Gastroesophageal sphincter (tissue), 4 donors: ENCODE measurements around the gene JMJD8. TPM values are rescaled to one million over a fixed set of nuclear protein-coding genes. Genes with fewer than 3 reads are reported as not detected.

Experiments
- ATAC-seq: fragments of 150-250 bp; one replicate; pipeline ENCODE4 v1.9.1; 2016; ENCODE audit warnings: mild to moderate bottlenecking, moderate library complexity
- H3K27ac ChIP-seq, 4 donors: fragments of 200-600 bp; sonication (generic) in 3 of 4; 1 replicate in 3 of 4; 2 replicates in 1 of 4; pipeline ENCODE4 v1.5.1; 2016 to 2019
- H3K27me3 ChIP-seq: fragments of 200-600 bp; sonication (generic); one replicate; pipeline ENCODE4 v1.5.1; 2019
- H3K36me3 ChIP-seq, 2 donors: fragments of 200-600 bp; sonication (generic); one replicate each; pipeline ENCODE4 v1.5.1; 2019; ENCODE audit warnings: control low read depth in 1 of 2
- H3K4me1 ChIP-seq, 3 donors: fragments of 200-600 bp; sonication (generic); 1 replicate in 2 of 3; 2 replicates in 1 of 3; pipeline ENCODE4 v1.5.1; 2016 to 2019; ENCODE audit warnings: control low read depth in 2 of 3
- H3K4me3 ChIP-seq, 2 donors: fragments of 200-600 bp; sonication (generic); one replicate each; pipeline ENCODE4 v1.5.1; 2019; ENCODE audit warnings: mild to moderate bottlenecking in 1 of 2, moderate library complexity in 1 of 2
- H3K9me3 ChIP-seq, 3 donors: fragments of 200-600 bp; sonication (generic); one replicate each; pipeline ENCODE4 v1.5.1; 2017 to 2019; ENCODE audit warnings: control low read depth in 2 of 3
- EP300 ChIP-seq: sonication (generic); formaldehyde crosslinking; IDR thresholded peaks from one replicate; pipeline ENCODE4 v1.6.1; 2017; ENCODE audit warnings: antibody characterized with exemption, mild to moderate bottlenecking
- POLR2A ChIP-seq, 2 donors: fragments of 450-650 bp; IDR thresholded peaks; one replicate each; pipeline ENCODE4 v1.6.1; 2017; ENCODE audit warnings: antibody characterized with exemption in 2 of 2, mild to moderate bottlenecking in 2 of 2, moderate library complexity in 1 of 2
- POLR2AphosphoS5 ChIP-seq: sonication (generic); formaldehyde crosslinking; IDR thresholded peaks from one replicate; pipeline ENCODE4 v1.6.1; 2017; ENCODE audit warnings: antibody characterized with exemption
- WGBS, 2 donors: methylation state at CpG; one replicate each; pipeline ENCODE4 v1.1.5; 2018; ENCODE audit warnings: low coverage in 1 of 2; 5-methylcytosine and 5-hydroxymethylcytosine counted together
- total RNA-seq, 4 donors: library from RNA; depleted of rRNA; stranded (reverse); fragments of >200 nt; gene quantifications; one replicate each; pipeline ENCODE4 v1.1.0, GENCODE V29; 2016
- TF ChIP-seq, protein P1 (sequence below), 4 experiments: fragments of 200-600 bp in 2 of 4; fragments of 450-650 bp in 2 of 4; sonication (generic) in 1 of 4; IDR thresholded peaks; one replicate each; pipeline ENCODE4 v1.5.1; 2017 to 2019; ENCODE audit warnings: antibody characterized with exemption in 4 of 4, mild to moderate bottlenecking in 2 of 4, moderate library complexity in 2 of 4

JMJD8 gene
- total RNA-seq, 4 donors from 2014 or later: 70.2 to 109 (median 90.5) TPM

DNA sequence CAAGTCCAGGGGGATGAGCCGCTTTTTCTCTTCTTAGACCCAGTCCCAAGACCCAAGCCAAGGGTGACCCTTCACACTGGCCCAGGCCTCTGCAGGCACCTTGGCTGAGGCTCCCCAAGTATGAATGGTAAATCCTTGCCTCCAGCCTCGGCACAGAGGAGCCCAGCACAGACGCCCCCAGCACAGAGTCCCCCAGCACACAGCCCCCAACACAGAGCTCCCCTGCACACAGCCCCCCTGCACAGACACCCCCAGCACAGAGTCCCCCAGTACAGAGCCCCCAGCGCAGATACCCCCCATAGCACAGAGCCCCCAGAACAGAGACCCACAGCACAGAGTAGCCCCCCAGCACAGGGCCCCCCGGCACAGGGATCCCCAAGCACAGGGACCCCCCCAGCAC, 43.5 kb downstream of the JMJD8 start:
- no peak for ATAC-seq
- H3K9me3 ChIP-seq: no peaks in the 10 kb centered on the region
- H3K4me1 ChIP-seq: peaks cover 0 to 73% (median 22%) of the 10 kb centered on the region in 3 donors
- peak overlapping the region in 3 of 4 donors; percentile 86 to 95 (median 92) for H3K27ac ChIP-seq
- H3K36me3 ChIP-seq: no peaks in the 10 kb centered on the region
- TF ChIP-seq POLR2AphosphoS5 (no peak), EP300 (no peak), POLR2A (IDR thresholded peaks at IDR 0.05) (no peak)
- TF ChIP-seq, protein P1, sequence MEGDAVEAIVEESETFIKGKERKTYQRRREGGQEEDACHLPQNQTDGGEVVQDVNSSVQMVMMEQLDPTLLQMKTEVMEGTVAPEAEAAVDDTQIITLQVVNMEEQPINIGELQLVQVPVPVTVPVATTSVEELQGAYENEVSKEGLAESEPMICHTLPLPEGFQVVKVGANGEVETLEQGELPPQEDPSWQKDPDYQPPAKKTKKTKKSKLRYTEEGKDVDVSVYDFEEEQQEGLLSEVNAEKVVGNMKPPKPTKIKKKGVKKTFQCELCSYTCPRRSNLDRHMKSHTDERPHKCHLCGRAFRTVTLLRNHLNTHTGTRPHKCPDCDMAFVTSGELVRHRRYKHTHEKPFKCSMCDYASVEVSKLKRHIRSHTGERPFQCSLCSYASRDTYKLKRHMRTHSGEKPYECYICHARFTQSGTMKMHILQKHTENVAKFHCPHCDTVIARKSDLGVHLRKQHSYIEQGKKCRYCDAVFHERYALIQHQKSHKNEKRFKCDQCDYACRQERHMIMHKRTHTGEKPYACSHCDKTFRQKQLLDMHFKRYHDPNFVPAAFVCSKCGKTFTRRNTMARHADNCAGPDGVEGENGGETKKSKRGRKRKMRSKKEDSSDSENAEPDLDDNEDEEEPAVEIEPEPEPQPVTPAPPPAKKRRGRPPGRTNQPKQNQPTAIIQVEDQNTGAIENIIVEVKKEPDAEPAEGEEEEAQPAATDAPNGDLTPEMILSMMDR (IDR thresholded peaks at IDR 0.05): no peak
- H3K27me3 ChIP-seq: no peaks in the 10 kb centered on the region
- peak overlapping the region in 1 of 2 donors; percentile 95 for H3K4me3 ChIP-seq
- WGBS, 2 donors: no CpG with 5 or more reads among the region's 5 CpGs

DNA sequence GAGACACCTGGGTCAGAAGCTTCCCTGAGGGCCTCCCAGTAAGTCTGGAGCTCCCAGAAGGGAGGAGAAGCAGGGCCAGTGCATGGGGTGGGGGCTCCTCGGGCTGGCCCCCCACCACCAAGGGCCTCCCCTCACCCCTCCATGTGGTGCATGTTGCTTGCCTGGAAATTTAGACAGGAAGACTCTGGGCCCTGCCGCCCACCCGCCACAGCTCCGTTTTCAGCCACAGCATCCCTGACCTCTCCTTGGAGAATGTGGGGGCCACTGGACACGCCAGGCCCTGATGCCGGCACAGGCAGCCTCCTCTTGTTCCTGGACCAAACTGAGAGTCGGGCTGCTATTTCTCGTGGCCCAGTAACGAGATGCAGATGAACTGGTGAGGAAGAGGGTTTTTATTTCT, 45.3 kb downstream of the JMJD8 start:
- peak overlapping the region in 2 of 4 donors; percentile 96 to 97 for H3K27ac ChIP-seq

DNA sequence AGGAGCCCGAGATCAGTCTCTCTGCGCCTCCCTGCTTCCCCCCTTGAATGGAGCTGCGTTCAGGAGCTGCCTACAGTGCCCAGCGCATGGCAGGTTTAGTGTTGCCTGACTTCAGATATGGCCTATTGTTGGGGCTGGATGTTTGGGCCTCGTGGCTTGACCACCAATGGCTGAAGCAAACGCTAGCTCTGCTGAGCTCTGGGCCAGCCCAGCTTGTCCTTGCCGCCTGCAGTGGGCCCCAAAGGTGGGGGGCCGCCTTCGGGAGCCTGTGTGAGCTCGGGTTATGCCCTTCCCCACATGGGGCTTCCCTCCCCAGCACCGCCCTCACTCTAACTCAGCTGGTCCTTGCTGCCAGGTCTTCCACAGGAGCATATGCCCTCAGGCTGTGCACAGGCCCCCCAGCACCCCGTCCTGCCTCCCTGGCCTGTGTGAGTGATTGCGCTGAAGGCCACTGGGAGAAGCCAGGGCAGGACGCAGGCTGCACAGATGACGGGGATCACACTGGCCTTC, 46.0 kb downstream of the JMJD8 start:
- H3K9me3 ChIP-seq: no peaks in the 10 kb centered on the region
- H3K36me3 ChIP-seq: peaks cover 0 to 17% of the 10 kb centered on the region in 2 donors
- no CpG with 5 or more reads among the region's 15 CpGs for WGBS, 2 donors
- peaks cover 2 to 64% (median 29%) of the 10 kb centered on the region in 3 donors for H3K4me1 ChIP-seq
- H3K4me3 ChIP-seq: no peak overlapping the region
- H3K27ac ChIP-seq: peak overlapping the region in 3 of 4 donors; percentile 95 to 97 (median 96)
- TF ChIP-seq POLR2A (IDR thresholded peaks at IDR 0.05) (no peak), EP300 (no peak), POLR2AphosphoS5 (no peak)
- TF ChIP-seq, protein P1 (IDR thresholded peaks at IDR 0.05): no peak
- H3K27me3 ChIP-seq: no peaks in the 10 kb centered on the region
- no peak for ATAC-seq

More for the DNA sequence above, 45.3 kb downstream of the JMJD8 start:
- Histone ChIP-seq H3K4me3 (no peak overlapping the region), H3K27me3 (no peaks in the 10 kb centered on the region), H3K9me3 (no peaks in the 10 kb centered on the region), H3K4me1 (peaks cover 2 to 71% (median 30%) of the 10 kb centered on the region in 3 donors), H3K36me3 (peaks cover 0 to 9% of the 10 kb centered on the region in 2 donors)
- TF ChIP-seq EP300 (no peak), POLR2AphosphoS5 (no peak), POLR2A (IDR thresholded peaks at IDR 0.05) (no peak)
- TF ChIP-seq, protein P1 (IDR thresholded peaks at IDR 0.05): no peak
- no CpG with 5 or more reads among the region's 9 CpGs for WGBS, 2 donors
- ATAC-seq: no peak

DNA sequence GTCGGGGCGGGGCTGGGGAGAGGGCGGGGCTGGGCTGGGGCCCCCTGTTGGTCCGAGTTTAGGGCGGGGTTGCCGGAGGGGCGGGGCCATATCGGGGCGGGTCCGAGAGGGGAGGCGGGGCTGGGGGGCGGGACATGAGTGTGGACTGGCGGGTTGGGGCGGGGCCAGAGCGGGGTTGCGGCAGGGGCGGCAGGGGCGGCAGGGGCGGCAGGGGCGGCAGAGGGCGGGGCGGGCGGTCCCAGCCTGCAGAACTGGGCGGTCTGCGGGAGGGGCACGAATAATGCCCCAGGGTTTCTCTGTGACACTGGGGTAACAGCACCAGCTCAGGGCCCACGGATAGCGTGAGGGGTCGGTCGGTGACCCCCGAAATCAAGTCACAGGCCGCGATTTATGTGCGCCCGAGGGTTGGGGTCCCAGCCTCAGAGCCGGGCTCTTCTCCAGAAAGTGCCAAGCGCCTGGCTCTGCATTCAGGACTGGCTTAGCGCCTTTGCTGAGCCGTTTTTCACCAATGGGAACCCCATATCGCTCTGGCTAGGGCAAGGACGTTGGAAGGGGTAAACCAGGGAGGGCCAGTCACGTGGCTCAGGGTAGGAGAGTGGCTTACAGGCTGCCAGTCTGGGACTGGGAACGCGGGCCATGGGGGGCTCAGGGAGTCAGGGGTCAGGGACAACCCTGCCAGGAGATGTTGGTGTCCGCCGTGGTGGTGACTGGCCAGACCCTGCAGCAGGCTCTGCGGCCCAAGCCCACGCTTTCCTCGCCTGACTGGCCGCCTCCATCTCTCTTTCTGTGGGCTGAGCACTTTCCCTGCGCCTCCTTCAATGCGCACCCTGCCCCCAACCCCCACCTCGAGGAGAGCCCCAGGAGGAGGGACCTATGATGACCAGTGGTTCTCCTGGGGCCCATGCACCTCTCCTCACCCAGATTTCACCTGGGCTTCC, 46.8 kb downstream of the JMJD8 start:
- Histone ChIP-seq H3K27ac (peak overlapping the region; percentile 90 to 97 (median 96)), H3K27me3 (peaks cover 6% of the 10 kb centered on the region), H3K4me1 (peaks cover 2 to 57% (median 21%) of the 10 kb centered on the region in 3 donors), H3K9me3 (no peaks in the 10 kb centered on the region), H3K36me3 (peaks cover 0 to 24% of the 10 kb centered on the region in 2 donors), H3K4me3 (peak overlapping the region; percentile 62 to 94)
- TF ChIP-seq POLR2A (IDR thresholded peaks at IDR 0.05): no peak
- TF ChIP-seq, protein P1 (IDR thresholded peaks at IDR 0.05): no peak
- TF ChIP-seq EP300: no peak
- no peak for TF ChIP-seq POLR2AphosphoS5
- ATAC-seq: peak; percentile 6
- 91 to 100% methylated on average over 1 to 4 of the region's 53 CpGs for WGBS, 2 donors
